SK-N-SH (cell line): Measurements from ENCODE around the gene MAPK8IP3. TPM values are rescaled to one million over a fixed set of nuclear protein-coding genes. Genes with fewer than 3 reads are reported as not detected.

ENCODE experiments used
- CTCF ChIA-PET: fragments of 300-600, 350-600 bp; formaldehyde crosslinking; extraction: SDS; loops from one replicate; lab custom pipeline; 2021; lab: Yijun Ruan, JAX
- POLR2A ChIA-PET: fragments of 350-600 bp; sonication (Branson Sonifier 250); formaldehyde crosslinking; extraction: SDS; loops from one replicate; lab custom pipeline; 2020; ENCODE audit warnings: antibody characterized with exemption, inconsistent platforms; lab: Yijun Ruan, JAX
- DNase-seq: peaks from one replicate; pipeline ENCODE4 v3.0.0; 2012
- H2AFZ ChIP-seq: fragments of 200-600 bp; sonication (generic); 2 replicates; pipeline ENCODE4 v1.8.1; 2016; ENCODE audit warnings: antibody characterized with exemption, mild to moderate bottlenecking, low read depth
- H3F3A ChIP-seq: fragments of 200-600 bp; sonication (generic); replicated peaks from 2 replicates; pipeline ENCODE3; 2016; ENCODE audit warnings: antibody characterized with exemption, mild to moderate bottlenecking; ENCODE audit not compliant: insufficient read depth
- H3K27ac ChIP-seq, 2 experiments: fragments of 200-500 bp in 1 of 2; fragments of 200-600 bp in 1 of 2; sonication (Bioruptor generic) in 1 of 2; sonication (generic), shearing (Covaris generic) in 1 of 2; 2 replicates each; pipeline versions ENCODE4 v1.5.1 to v1.6.1; 2014 to 2016; ENCODE audit warnings: low read depth in 2 of 2, inconsistent platforms in 1 of 2, low read length in 1 of 2, mild to moderate bottlenecking in 1 of 2, mixed read lengths in 1 of 2
- H3K27me3 ChIP-seq: fragments of 200-600 bp; sonication (generic), shearing (Covaris generic); 2 replicates; pipeline ENCODE4 v1.6.1; 2016; ENCODE audit warnings: mixed run types; ENCODE audit not compliant: insufficient read depth
- H3K36me3 ChIP-seq, 2 experiments: fragments of 200-500 bp in 1 of 2; fragments of 200-600 bp in 1 of 2; sonication (Bioruptor generic) in 1 of 2; sonication (generic) in 1 of 2; replicated peaks in 1 of 2; 2 replicates each; pipeline versions ENCODE3 to v1.5.1; 2014 to 2016; ENCODE audit warnings: low read length in 1 of 2, mild to moderate bottlenecking in 1 of 2; ENCODE audit not compliant: insufficient read depth in 2 of 2, control insufficient read depth in 1 of 2
- H3K4me1 ChIP-seq, 2 experiments: fragments of 200-500 bp in 1 of 2; fragments of 200-600 bp in 1 of 2; sonication (Bioruptor generic) in 1 of 2; sonication (generic), shearing (Covaris generic) in 1 of 2; 2 replicates each; pipeline versions ENCODE4 v1.5.1 to v1.6.1; 2014 to 2016; ENCODE audit warnings: low read depth in 1 of 2, low read length in 1 of 2, mixed run types in 1 of 2; ENCODE audit not compliant: insufficient read depth in 2 of 2, control insufficient read depth in 1 of 2
- H3K4me2 ChIP-seq: fragments of 200-600 bp; sonication (generic), shearing (Covaris generic); 2 replicates; pipeline ENCODE4 v1.6.1; 2017; ENCODE audit warnings: mixed run types
- H3K4me3 ChIP-seq, 2 experiments: fragments of 200-500 bp in 1 of 2; fragments of 200-600 bp in 1 of 2; sonication (Bioruptor generic) in 1 of 2; sonication (generic), shearing (Covaris generic) in 1 of 2; 2 replicates each; pipeline versions ENCODE4 v1.5.1 to v1.8.1; 2014 to 2016; ENCODE audit warnings: low read depth in 2 of 2, inconsistent platforms in 1 of 2, low read length in 1 of 2, mild to moderate bottlenecking in 1 of 2, mixed read lengths in 1 of 2, moderate library complexity in 1 of 2
- H3K79me2 ChIP-seq: fragments of 200-600 bp; sonication (generic); 2 replicates; pipeline ENCODE4 v1.8.1; 2017; ENCODE audit warnings: mild to moderate bottlenecking; ENCODE audit not compliant: insufficient read depth
- H3K9ac ChIP-seq: fragments of 200-600 bp; sonication (generic); 2 replicates; pipeline ENCODE4 v1.6.1; 2017; ENCODE audit warnings: mixed run types
- H3K9me2 ChIP-seq: fragments of 200-600 bp; sonication (generic); 2 replicates; pipeline ENCODE4 v1.6.1; 2017; ENCODE audit warnings: mixed run types
- H3K9me3 ChIP-seq: fragments of 200-600 bp; sonication (generic); 2 replicates; pipeline ENCODE4 v1.6.1; 2017; ENCODE audit warnings: mixed run types, mild to moderate bottlenecking, moderate library complexity
- H4K20me1 ChIP-seq: fragments of 200-600 bp; sonication (generic); 2 replicates; pipeline ENCODE4 v1.6.1; 2017; ENCODE audit warnings: mild to moderate bottlenecking, mixed run types; ENCODE audit not compliant: insufficient read depth
- EP300 ChIP-seq, 2 experiments: IDR thresholded peaks; 2 replicates each; pipeline versions ENCODE4 v1.4.0 to v1.6.1; 2012; ENCODE audit warnings: borderline replicate concordance in 1 of 2, low read depth in 1 of 2, low read length in 1 of 2
- FOSL2 ChIP-seq: IDR thresholded peaks from 2 replicates; pipeline ENCODE4 v1.4.0; 2012; ENCODE audit warnings: low read depth, mild to moderate bottlenecking, moderate library complexity, borderline replicate concordance
- GABPA ChIP-seq: IDR thresholded peaks from 2 replicates; pipeline ENCODE4 v1.4.0; 2012; ENCODE audit warnings: low read depth, mild to moderate bottlenecking
- IRF3 ChIP-seq: fragments of 150-350 bp; IDR thresholded peaks from 2 replicates; pipeline ENCODE4 v1.6.1; 2016; ENCODE audit warnings: mild to moderate bottlenecking, low read depth, low read length
- JUND ChIP-seq: IDR thresholded peaks from 2 replicates; pipeline ENCODE4 v1.4.0; 2012
- MAX ChIP-seq: IDR thresholded peaks from 2 replicates; pipeline ENCODE4 v1.4.0; 2012; ENCODE audit warnings: low read depth
- MXI1 ChIP-seq: IDR thresholded peaks from 2 replicates; pipeline ENCODE4 v1.6.1; 2012; ENCODE audit warnings: mild to moderate bottlenecking, low read depth, low read length, improper control_type of control experiment
- NRF1 ChIP-seq: IDR thresholded peaks from 2 replicates; pipeline ENCODE4 v1.6.1; 2012; ENCODE audit warnings: low read depth, mild to moderate bottlenecking, low read length
- POLR2AphosphoS5 ChIP-seq: IDR thresholded peaks from 2 replicates; pipeline ENCODE4 v1.6.1; 2012; ENCODE audit warnings: low read depth, low read length
- RCOR1 ChIP-seq: fragments of 150-350 bp; IDR thresholded peaks from 2 replicates; pipeline ENCODE4 v1.6.1; 2017; ENCODE audit warnings: antibody characterized with exemption, low read length
- REST ChIP-seq: IDR thresholded peaks from 2 replicates; pipeline ENCODE4 v1.6.1; 2012; ENCODE audit warnings: mild to moderate bottlenecking, low read depth, low read length, moderate library complexity
- SMC3 ChIP-seq: IDR thresholded peaks from 2 replicates; pipeline ENCODE4 v1.6.1; 2012; ENCODE audit warnings: low read depth, low read length, improper control_type of control experiment
- TAF1 ChIP-seq: IDR thresholded peaks from 2 replicates; pipeline ENCODE4 v1.6.1; 2012; ENCODE audit warnings: low read depth, mild to moderate bottlenecking, low read length, moderate library complexity, borderline replicate concordance
- TCF12 ChIP-seq: IDR thresholded peaks from 2 replicates; pipeline ENCODE4 v1.4.0; 2012
- USF2 ChIP-seq: fragments of 150-350 bp; IDR thresholded peaks from 2 replicates; pipeline ENCODE4 v1.6.1; 2017; ENCODE audit warnings: antibody characterized with exemption, low read length, low read depth, borderline replicate concordance
- YY1 ChIP-seq: IDR thresholded peaks from 2 replicates; pipeline ENCODE4 v1.4.0; 2012; ENCODE audit warnings: low read depth, mild to moderate bottlenecking
- ZBTB33 ChIP-seq: IDR thresholded peaks from 2 replicates; pipeline ENCODE4 v1.4.0; 2012; ENCODE audit warnings: low read depth, borderline replicate concordance
- WGBS: methylation state at CpG from one replicate; pipeline ENCODE4 v1.1.6; 2017; ENCODE audit warnings: low lambda C conversion rate; 5-methylcytosine and 5-hydroxymethylcytosine counted together
- polyA plus RNA-seq, 3 experiments: library from polyadenylated mRNA; depleted of rRNA; stranded (reverse); fragments of >200 nt; gene quantifications; 2 replicates each; pipeline ENCODE4 v1.2.3, GENCODE V29; 2012

The MAPK8IP3 gene
- polyA plus RNA-seq, 1 of the 3 experiments (the other 2 are of a cell fraction) = 57.3 TPM

- TF ChIP-seq REST (no peak), POLR2AphosphoS5 (no peak), MAX (no peak), IRF3 (no peak), EP300 (IDR thresholded peaks at IDR 0.05; ENCODE audit: borderline replicate concordance in 1 of 2, low read depth in 1 of 2, low read length in 1 of 2) (no peak), ZBTB33 (no peak)
- TF ChIP-seq, all 33 proteins: peak for 0
Observed at GRCh38 chr16:1815461-1815860, 109.5 kb downstream of the MAPK8IP3 start (continued).

- no peak overlapping the region for H3K27ac ChIP-seq
- 91% methylated on average over 31 of the region's 40 CpGs for WGBS
Observed at GRCh38 chr16:1816396-1817275, 110.6 kb downstream of the MAPK8IP3 start.

More at GRCh38 chr16:1816396-1817275, 110.6 kb downstream of the MAPK8IP3 start:
- no peak overlapping the region for H3K4me2 ChIP-seq
- no peaks in the 10 kb centered on the region for H3K27me3 ChIP-seq
- H3K9me3 ChIP-seq = no peaks in the 10 kb centered on the region
- no peaks in the 10 kb centered on the region for H3K4me1 ChIP-seq
- H3F3A ChIP-seq = peaks cover 7% of the 10 kb centered on the region
- H3K9ac ChIP-seq = no peak overlapping the region
- TF ChIP-seq MAX (no peak), IRF3 (no peak), FOSL2 (no peak), SMC3 (no peak), JUND (no peak), RCOR1 (no peak), YY1 (no peak), USF2 (no peak), MXI1 (no peak), GABPA (no peak), TAF1 (no peak), EP300 (IDR thresholded peaks at IDR 0.05; ENCODE audit: borderline replicate concordance in 1 of 2, low read depth in 1 of 2, low read length in 1 of 2) (no peak), TCF12 (no peak), NRF1 (no peak)
- TF ChIP-seq, all 33 proteins: peak for 0
- ChIA-PET CTCF (no interaction called here), POLR2A (no interaction called here)
- Histone ChIP-seq H3K79me2 (peaks cover 4% of the 10 kb centered on the region; the same call in 1 of the 2 replicates), H3K4me3 (no peak overlapping the region), H2AFZ (no peak overlapping the region), H3K9me2 (no peaks in the 10 kb centered on the region), H4K20me1 (no peaks in the 10 kb centered on the region), H3K36me3 (peaks cover 0 to 14% of the 10 kb centered on the region in 2 experiments)
- no peak for DNase-seq
